NCI-H1436 treated with DMSO at 0.1 percent for 48 hours (cell line): ENCODE data around the gene CABLES1.

Experiments
- DNase-seq: peaks from one replicate; lab custom pipeline; 2025; lab: John Stamatoyannopoulos, UW

The CABLES1 gene

GRCh38 chr18:23169673-23170044, 34.4 kb downstream of the CABLES1 start:
- DNase-seq = no peak

GRCh38 chr18:23170137-23170536, 34.9 kb downstream of the CABLES1 start:
- DNase-seq = no peak

GRCh38 chr18:23171581-23172156, 36.4 kb downstream of the CABLES1 start:
- no peak for DNase-seq

GRCh38 chr18:23172591-23173380, 37.5 kb downstream of the CABLES1 start:
- DNase-seq = no peak

- no peak for DNase-seq
These were observed 38.6 kb downstream of the CABLES1 start for GRCh38 chr18:23173912-23174311.

GRCh38 chr18:23176701-23177432, 41.6 kb downstream of the CABLES1 start:
- no peak for DNase-seq

- no peak for DNase-seq
These were observed 42.3 kb downstream of the CABLES1 start for GRCh38 chr18:23177433-23178072.

GRCh38 chr18:23178201-23178600, 42.9 kb downstream of the CABLES1 start:
- no peak for DNase-seq

GRCh38 chr18:23178661-23179081, 43.4 kb downstream of the CABLES1 start:
- DNase-seq = no peak

GRCh38 chr18:23179416-23179815, 44.1 kb downstream of the CABLES1 start:
- no peak for DNase-seq

- DNase-seq = no peak
These were observed 46.3 kb downstream of the CABLES1 start for GRCh38 chr18:23181547-23181946.

- DNase-seq = no peak
These were observed 47.3 kb downstream of the CABLES1 start for GRCh38 chr18:23182606-23183005.

GRCh38 chr18:23183411-23184150, 48.3 kb downstream of the CABLES1 start:
- DNase-seq = no peak

- DNase-seq = no peak
These were observed 51.5 kb downstream of the CABLES1 start for GRCh38 chr18:23186781-23187180.

- no peak for DNase-seq
These were observed 52.9 kb downstream of the CABLES1 start for GRCh38 chr18:23188068-23188760.

- DNase-seq = no peak
These were observed 53.8 kb downstream of the CABLES1 start for GRCh38 chr18:23189099-23189498.

GRCh38 chr18:23189768-23190661, 54.7 kb downstream of the CABLES1 start:
- no peak for DNase-seq

- no peak for DNase-seq
These were observed 55.9 kb downstream of the CABLES1 start for GRCh38 chr18:23191232-23191631.

- DNase-seq = no peak
These were observed 58.5 kb downstream of the CABLES1 start for GRCh38 chr18:23193742-23194141.
